ENCODE data around the gene ECE1.

DNA sequence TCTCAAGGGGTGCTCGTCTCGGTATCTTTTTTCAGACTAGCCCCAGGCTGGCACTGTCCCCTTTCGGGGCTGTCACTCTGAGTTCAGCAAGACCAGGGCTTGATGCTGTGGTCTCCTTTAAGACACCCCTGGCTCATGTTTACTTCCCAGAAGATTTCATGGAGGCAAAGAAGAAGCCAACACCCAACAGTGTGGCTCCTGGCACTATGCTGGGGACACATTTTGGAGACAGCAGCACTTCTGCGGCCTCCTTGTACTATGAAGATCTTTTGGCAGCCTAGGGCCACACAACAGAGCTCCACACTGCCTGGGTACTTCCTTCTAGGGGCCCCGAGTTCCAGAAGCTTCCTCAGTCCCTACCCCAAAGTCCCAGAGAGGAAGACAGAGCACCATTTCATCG lies 24.6 kb downstream of the ECE1 start:
- TF ChIP-seq, protein P1, sequence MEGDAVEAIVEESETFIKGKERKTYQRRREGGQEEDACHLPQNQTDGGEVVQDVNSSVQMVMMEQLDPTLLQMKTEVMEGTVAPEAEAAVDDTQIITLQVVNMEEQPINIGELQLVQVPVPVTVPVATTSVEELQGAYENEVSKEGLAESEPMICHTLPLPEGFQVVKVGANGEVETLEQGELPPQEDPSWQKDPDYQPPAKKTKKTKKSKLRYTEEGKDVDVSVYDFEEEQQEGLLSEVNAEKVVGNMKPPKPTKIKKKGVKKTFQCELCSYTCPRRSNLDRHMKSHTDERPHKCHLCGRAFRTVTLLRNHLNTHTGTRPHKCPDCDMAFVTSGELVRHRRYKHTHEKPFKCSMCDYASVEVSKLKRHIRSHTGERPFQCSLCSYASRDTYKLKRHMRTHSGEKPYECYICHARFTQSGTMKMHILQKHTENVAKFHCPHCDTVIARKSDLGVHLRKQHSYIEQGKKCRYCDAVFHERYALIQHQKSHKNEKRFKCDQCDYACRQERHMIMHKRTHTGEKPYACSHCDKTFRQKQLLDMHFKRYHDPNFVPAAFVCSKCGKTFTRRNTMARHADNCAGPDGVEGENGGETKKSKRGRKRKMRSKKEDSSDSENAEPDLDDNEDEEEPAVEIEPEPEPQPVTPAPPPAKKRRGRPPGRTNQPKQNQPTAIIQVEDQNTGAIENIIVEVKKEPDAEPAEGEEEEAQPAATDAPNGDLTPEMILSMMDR (IDR thresholded peaks at IDR 0.05): no peak
- TF ChIP-seq POLR2AphosphoS5 (IDR thresholded peaks at IDR 0.05) (no peak), POLR2A (IDR thresholded peaks at IDR 0.05) (no peak), EP300 (IDR thresholded peaks at IDR 0.05) (no peak)
